ENCODE measurements around the gene CORIN.

CORIN gene

DNA sequence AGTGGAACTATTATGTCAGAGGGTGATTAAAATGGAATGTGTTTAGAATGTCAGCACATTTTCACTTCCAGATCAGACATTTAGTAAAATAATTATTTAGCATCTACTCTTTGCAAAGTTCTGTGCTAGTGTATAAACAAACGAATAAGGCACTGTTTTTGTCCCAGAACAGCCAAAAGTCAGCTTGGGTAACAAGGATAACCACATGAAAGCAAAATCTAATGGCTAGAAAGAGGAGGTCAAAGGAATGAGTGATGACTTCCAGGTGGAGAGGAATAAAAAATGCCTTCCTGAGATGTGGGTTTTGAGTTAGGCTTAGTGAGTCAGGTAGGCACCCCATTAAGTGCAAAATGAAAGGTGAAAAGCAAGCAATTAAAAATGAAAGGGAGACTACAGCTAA is 240.2 kb downstream of the CORIN start:
- no peak overlapping the region for H3K4me3 ChIP-seq (ENCODE audit: severe bottlenecking)
- H3K9me3 ChIP-seq (ENCODE audit: severe bottlenecking), result no peaks in the 10 kb centered on the region
- no peak for ATAC-seq (ENCODE audit: low read depth)
- H3K36me3 ChIP-seq (ENCODE audit: low read depth), result no peaks in the 10 kb centered on the region; the same call in 1 of the 2 replicates
- H3K27me3 ChIP-seq (ENCODE audit: insufficient read depth, poor library complexity, severe bottlenecking), result no peaks in the 10 kb centered on the region
- DNase-seq (ENCODE audit: low spot score), result no peak
- H3K4me1 ChIP-seq (ENCODE audit: insufficient read depth, poor library complexity, severe bottlenecking), result no peaks in the 10 kb centered on the region
- no peak overlapping the region for H3K27ac ChIP-seq (ENCODE audit: poor library complexity, severe bottlenecking)
- TF ChIP-seq, protein P1, sequence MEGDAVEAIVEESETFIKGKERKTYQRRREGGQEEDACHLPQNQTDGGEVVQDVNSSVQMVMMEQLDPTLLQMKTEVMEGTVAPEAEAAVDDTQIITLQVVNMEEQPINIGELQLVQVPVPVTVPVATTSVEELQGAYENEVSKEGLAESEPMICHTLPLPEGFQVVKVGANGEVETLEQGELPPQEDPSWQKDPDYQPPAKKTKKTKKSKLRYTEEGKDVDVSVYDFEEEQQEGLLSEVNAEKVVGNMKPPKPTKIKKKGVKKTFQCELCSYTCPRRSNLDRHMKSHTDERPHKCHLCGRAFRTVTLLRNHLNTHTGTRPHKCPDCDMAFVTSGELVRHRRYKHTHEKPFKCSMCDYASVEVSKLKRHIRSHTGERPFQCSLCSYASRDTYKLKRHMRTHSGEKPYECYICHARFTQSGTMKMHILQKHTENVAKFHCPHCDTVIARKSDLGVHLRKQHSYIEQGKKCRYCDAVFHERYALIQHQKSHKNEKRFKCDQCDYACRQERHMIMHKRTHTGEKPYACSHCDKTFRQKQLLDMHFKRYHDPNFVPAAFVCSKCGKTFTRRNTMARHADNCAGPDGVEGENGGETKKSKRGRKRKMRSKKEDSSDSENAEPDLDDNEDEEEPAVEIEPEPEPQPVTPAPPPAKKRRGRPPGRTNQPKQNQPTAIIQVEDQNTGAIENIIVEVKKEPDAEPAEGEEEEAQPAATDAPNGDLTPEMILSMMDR (IDR thresholded peaks at IDR 0.05; ENCODE audit: poor library complexity, severe bottlenecking), result no peak

DNA sequence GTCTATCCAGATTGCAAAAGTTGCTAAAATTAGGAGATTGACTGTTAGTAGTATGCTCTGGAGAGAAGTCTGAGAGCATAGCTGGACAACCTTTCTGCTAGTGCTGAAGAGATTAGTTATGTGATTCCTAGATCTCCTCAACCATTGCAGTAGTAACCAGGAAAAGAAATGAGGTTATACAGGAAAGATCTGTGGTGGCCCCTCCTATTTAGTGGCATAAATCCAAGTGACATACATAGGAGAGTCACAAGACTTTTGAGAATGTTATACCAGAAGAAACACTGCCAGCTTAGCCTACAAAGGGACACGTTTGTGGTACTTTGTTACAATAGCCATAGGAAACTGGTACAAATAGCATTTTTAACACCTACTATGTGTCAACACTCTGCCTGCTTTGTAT is 247.5 kb downstream of the CORIN start:
- Histone ChIP-seq H3K36me3 (ENCODE audit: low read depth) (peaks cover 28% of the 10 kb centered on the region), H3K27ac (ENCODE audit: poor library complexity, severe bottlenecking) (no peak overlapping the region), H3K4me3 (ENCODE audit: severe bottlenecking) (no peak overlapping the region), H3K4me1 (ENCODE audit: insufficient read depth, poor library complexity, severe bottlenecking) (no peaks in the 10 kb centered on the region), H3K9me3 (ENCODE audit: severe bottlenecking) (peaks cover 6% of the 10 kb centered on the region), H3K27me3 (ENCODE audit: insufficient read depth, poor library complexity, severe bottlenecking) (no peaks in the 10 kb centered on the region)
- ATAC-seq (ENCODE audit: low read depth) (no peak), DNase-seq (ENCODE audit: low spot score) (no peak)
- TF ChIP-seq, protein P1 (IDR thresholded peaks at IDR 0.05; ENCODE audit: poor library complexity, severe bottlenecking), result no peak

DNA sequence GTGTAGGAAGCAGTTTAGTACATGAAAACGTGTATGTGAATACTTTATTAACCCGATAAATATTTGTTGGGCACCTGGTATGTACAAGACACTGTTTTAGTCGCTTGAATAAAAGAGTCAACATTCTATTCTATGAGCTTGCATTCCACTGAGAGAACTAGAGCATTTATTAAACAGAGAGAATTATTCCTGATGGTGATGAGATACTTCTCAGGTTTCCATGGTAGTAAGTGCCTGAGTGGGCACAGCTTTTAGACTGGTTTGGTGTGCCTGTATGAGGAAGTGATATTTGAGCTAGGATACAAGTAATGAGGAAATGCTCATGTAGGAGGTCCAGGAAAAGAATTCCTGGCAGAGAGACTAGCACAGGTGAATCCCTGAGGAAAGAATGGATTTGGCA is 258.6 kb downstream of the CORIN start:
- Histone ChIP-seq H3K4me3 (ENCODE audit: severe bottlenecking) (no peak overlapping the region), H3K27me3 (ENCODE audit: insufficient read depth, poor library complexity, severe bottlenecking) (no peaks in the 10 kb centered on the region), H3K4me1 (ENCODE audit: insufficient read depth, poor library complexity, severe bottlenecking) (no peaks in the 10 kb centered on the region), H3K27ac (ENCODE audit: poor library complexity, severe bottlenecking) (no peak overlapping the region), H3K9me3 (ENCODE audit: severe bottlenecking) (no peaks in the 10 kb centered on the region), H3K36me3 (ENCODE audit: low read depth) (peaks cover 24% of the 10 kb centered on the region)
- ATAC-seq (ENCODE audit: low read depth), result no peak
- no peak for DNase-seq (ENCODE audit: low spot score)
- TF ChIP-seq, protein P1 (IDR thresholded peaks at IDR 0.05; ENCODE audit: poor library complexity, severe bottlenecking), result no peak

DNA sequence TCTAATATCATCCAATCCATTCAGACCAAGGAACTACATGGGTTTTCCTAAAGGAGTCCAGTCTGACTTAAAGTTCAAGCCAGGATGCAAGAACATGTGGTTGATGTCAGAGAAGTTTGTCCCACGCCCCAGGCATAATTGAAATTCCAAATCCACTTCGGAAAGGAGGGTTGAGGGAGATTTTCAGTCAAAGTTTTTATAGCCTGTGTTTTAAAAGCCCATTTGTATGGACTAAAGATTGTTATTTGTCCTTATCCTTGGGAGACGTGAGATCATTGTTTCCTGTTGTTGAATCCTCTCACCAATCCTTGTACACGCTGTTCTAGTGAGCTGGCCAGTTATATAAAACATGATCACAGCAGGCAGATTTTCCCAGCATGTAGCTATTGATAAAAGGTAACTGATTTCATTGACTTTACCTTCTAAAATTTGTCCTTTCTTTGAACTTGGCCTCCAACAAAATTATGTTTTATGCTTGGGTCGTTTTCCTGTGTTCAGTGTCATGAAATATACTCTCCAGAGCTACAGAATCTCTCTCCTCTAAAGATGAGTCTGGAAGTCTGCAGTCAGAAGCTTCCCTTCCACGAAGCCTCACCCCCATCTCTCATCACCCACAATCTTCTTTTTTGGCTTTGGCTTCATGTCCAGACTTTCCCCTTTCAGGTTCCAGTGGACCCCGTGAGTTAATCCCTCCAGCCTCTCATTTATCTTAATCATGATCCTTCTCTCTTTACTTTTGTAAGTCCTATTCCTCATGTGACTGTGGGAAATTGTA is 259.9 kb downstream of the CORIN start:
- H3K27ac ChIP-seq (ENCODE audit: poor library complexity, severe bottlenecking), result no peak overlapping the region
- TF ChIP-seq, protein P1 (IDR thresholded peaks at IDR 0.05; ENCODE audit: poor library complexity, severe bottlenecking), result no peak
- ATAC-seq (ENCODE audit: low read depth) (no peak), DNase-seq (ENCODE audit: low spot score) (no peak)
- no peaks in the 10 kb centered on the region for H3K9me3 ChIP-seq (ENCODE audit: severe bottlenecking)
- peaks cover 21% of the 10 kb centered on the region for H3K36me3 ChIP-seq (ENCODE audit: low read depth)
- no peaks in the 10 kb centered on the region for H3K27me3 ChIP-seq (ENCODE audit: insufficient read depth, poor library complexity, severe bottlenecking)
- no peaks in the 10 kb centered on the region for H3K4me1 ChIP-seq (ENCODE audit: insufficient read depth, poor library complexity, severe bottlenecking)
- H3K4me3 ChIP-seq (ENCODE audit: severe bottlenecking), result no peak overlapping the region

DNA sequence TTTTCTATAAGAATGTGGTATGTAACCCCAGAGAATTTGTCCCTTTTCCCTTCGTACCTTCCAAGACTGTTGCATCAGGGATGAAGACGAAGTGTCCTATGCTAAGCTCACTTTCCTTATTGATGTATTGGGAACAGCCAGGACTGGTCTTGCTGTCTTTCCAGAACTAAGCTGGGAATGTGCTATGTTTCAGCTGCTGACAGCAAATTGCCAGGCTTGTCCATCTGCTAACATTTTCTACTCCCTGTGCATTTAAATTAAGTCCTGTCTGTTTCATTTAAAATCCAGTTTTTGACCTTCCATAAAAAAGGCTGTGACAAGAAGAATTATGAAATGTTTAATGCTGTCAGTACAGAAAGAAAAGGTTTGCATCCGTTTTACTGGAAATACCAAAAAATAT is 264.9 kb downstream of the CORIN start:
- Histone ChIP-seq H3K4me1 (ENCODE audit: insufficient read depth, poor library complexity, severe bottlenecking) (no peaks in the 10 kb centered on the region), H3K4me3 (ENCODE audit: severe bottlenecking) (no peak overlapping the region)
- TF ChIP-seq, protein P1 (IDR thresholded peaks at IDR 0.05; ENCODE audit: poor library complexity, severe bottlenecking), result no peak

More for the DNA sequence above, 264.9 kb downstream of the CORIN start:
- DNase-seq (ENCODE audit: low spot score) (no peak), ATAC-seq (ENCODE audit: low read depth) (no peak)
- no peaks in the 10 kb centered on the region for H3K9me3 ChIP-seq (ENCODE audit: severe bottlenecking)
- H3K27me3 ChIP-seq (ENCODE audit: insufficient read depth, poor library complexity, severe bottlenecking), result no peaks in the 10 kb centered on the region
- H3K27ac ChIP-seq (ENCODE audit: poor library complexity, severe bottlenecking), result no peak overlapping the region
- peaks cover 11% of the 10 kb centered on the region for H3K36me3 ChIP-seq (ENCODE audit: low read depth)

Measured in RWPE2 (cell line).